Activated naive CD4-positive, alpha-beta T cell (primary cell): Measurements from ENCODE around the gene ADARB2.
"Not testable (repeated sequence)": the region's sequence is repeated elsewhere in the genome, so short reads cannot be mapped to it uniquely, and the experiment has no call there.

Experiments
- DNase-seq, 4 experiments: peaks; one replicate each; lab custom pipeline; 2025; lab: John Stamatoyannopoulos, UW

ADARB2 gene

DNA sequence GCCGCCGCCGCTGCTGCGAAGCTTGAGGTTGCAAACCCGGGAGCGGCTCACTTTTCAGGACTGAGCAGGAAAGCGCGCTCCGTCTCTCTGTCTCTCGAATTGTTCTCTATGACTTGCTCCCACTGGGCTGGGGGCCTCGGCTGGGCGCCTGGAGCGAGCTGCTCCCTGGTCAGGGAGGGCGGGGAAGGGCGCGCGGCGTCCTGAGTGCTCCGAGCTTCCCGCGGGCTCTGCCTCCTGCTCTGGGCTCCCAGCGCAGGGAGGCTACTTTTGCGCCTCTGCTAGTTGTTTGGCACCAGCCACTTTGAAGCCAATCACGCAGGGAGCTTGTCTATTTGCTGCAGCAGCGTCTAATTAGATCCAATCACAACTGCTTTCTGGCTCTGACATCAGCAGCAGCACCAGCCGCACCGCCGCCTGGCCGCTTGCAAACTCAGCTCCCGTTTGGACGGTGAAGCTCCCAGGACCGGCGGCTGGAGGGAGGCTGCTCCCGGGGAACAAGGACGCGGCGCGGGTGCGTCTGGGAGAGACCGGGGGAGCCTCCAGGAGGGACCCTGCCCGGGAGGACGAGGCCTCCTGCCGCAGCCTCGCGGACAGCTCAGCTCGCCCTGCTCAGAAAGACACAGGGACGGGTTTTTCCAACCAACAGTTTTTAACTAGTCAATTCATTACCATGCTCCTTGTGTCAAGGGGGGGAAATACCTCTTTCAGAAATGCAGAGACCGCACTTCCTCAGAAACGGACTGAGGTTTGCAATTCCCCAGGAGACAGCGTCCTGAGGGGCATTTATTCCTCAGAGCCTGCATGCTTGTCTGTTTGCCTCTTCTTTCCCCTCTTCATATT, at the start of gene ADARB2:
Gene ADARB2 (minus strand): TSS at position 304 of the 840 bp plus-strand sequence.
- no peak for DNase-seq

DNA sequence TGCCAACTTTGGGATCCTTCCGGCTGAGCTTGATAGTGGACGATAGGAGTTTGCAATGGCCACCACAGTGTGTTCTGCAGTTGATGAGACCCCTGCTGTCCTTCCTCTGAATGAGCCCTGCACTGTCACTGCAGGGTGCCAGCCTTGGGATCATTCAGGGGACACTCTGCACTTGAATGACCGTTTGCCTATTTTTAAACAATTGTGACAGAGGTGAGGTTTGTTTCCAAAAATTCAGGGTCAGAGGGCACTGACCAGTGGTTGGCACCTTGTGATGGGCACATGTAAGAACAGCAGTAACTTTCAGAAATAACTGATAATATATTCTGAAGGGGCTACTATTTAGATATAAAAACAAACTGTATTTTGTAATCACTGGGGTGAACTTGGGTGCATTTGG, 48.5 kb upstream of the ADARB2 start:
- DNase-seq = no peak

DNA sequence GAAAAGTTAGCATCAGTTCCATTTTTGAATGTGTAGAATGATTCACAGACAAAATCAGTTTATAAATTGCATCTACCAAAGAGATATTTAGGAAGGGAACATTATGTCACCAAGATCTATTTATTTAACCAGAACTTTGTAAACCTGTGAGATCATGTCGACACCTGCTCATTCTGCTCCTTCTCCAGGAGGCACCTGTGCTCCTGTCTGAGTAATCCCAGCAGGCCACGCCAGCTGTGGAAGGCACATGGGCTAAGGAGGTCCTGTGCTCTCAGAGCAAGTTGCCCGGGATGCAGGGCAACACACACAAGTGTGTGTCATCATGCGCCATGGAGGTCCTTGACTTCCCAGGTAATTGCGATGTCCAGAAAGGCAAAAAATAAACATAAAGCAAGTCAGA, 45.5 kb upstream of the ADARB2 start:
- no peak for DNase-seq

DNA sequence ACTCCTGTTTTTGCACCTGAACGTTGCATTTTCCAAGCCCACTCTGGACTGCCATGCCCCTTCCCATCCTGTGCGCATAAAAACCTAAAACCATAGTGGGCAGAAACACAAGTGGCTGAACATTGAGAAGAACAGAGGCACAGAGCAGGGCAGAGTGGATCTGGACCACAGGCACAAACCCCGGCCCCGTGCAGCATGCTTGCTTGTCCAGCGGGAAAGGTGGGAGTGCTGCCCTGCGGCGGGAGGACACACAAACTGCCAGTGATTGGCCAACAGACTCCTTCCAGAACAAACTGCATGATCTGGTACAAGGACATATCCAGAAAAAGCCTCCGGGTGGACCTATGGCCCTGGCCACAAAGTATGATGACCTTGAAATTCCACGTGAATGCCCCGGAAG, 42.5 kb upstream of the ADARB2 start:
- no peak for DNase-seq

DNA sequence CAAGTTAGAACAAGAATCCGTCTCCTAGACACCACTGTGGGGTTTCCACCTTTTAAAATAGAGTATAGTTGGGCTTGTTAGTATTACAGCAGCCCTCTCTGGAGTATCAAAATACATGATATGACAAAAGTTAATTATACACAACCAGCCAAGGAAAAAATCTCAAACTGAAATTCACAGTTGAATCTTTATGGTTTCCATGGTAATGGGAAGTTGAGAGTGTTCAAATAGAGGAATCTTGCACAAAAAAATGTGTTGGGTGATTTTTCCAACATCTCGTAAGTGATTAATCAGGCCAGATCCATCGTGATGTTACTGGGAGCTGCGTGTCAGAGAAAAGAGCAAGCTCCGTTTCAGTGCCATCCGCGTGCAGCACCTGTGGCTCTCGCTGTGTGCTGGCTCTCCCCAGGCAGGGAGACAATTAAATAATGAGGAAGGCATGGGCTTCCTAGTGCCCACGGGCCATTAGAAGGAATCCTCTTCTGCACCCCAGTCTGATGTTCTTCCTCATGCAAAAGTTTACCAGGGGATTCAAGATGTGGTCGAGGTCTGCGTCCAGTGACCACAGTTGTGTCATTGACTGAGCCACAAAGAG, 41.1 kb upstream of the ADARB2 start:
- DNase-seq = no peak

DNA sequence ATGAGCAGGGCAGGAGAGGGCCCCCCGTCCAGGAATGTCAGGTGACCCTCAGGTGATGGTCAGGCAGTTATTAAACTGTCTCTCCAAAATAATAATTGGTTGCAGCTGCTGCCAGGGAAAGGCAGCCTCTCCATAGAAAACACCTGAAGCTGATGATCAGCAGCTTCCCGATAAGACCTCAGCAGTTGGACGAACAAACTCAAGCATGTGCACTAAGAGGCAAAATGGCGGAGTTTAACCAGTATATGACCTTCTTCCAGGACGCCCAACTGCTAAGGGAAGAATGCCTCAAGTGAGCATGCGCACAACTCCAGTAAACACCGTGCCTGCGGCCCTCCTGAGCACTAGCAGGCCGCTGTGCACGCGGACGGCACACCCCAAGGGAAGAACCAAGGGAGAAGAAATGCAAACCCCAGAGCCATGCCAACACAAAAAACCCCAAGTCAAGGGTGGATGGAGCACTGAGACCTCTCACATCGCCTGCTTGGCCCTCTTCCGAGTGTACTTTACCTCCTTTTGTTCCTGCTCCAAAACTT, 38.9 kb upstream of the ADARB2 start:
- no peak for DNase-seq

DNA sequence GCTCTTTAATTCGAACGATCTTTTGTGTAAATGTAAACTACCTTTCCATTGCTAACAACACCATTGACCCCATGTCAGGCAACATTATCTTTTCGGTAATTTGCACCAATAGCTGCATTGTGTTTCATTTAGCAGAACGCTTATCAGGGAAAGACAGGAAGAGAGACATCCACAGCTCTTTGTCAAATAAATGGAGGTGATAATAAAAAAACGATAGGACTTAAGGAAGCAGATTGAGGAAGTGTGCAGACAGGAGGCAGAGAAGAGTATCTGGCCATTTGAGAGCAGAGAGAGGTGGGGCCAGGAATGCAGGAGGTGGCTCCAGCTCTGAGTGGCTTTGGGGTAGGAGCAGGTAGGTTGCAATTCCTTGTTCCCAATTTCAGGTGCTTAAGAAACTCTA, 37.5 kb upstream of the ADARB2 start:
- no peak for DNase-seq

DNA sequence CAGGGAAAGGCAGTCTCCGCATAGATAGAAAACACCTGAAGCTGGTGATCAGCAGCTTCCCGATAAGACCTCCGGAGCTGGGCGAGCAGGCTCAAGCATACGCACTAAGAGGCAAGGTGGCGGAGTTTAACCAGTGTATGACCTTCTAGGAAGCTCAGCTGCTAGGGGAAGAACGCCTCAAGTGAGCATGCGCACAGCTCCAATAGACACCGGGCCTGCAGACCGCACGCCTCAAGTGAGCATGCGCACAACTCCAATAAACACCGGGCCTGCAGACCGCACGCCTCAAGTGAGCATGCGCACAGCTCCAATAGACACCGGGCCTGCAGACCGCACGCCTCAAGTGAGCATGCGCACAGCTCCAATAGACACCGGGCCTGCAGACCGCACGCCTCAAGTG, 35.9 kb upstream of the ADARB2 start:
- DNase-seq = not testable (repeated sequence)

DNA sequence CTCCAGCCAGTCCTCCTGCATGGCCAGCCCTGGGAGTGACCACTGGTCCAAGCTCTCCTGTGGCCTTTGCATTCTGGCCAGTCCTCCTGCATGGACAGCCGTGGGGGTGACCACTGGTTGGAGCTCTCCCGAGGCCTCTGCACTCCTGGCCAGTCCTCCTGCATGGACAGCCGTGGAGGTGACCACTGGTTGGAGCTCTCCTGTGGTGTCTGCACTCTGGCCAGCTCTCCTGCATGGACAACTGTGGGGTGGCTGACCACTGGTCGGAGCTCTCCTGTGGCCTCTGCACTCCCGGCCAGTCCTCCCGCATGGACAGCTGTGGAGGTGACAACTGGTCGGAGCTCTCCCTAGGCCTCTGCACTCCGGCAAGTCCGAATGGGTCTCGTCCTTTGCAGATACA, 28.7 kb upstream of the ADARB2 start:
- no peak for DNase-seq

DNA sequence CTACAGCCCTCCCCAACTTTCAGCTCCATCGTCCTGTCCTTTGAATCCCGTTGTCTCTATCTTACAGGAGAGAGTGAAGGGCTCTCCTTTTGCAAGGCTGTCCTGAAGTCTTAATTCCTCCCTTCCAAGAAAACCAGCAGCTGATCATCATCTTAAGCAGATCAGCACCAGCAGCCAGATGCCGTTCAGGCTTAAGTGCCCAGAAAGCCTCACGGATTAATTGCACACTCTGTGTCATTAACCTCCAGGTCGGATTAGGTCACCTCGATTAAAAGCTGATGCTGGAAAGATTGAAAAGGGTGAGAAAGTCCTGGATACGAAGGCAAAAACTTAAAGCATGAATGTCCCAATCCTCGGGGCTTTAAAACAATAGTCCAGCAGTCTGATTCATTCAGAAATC, 24.8 kb upstream of the ADARB2 start:
- no peak for DNase-seq

DNA sequence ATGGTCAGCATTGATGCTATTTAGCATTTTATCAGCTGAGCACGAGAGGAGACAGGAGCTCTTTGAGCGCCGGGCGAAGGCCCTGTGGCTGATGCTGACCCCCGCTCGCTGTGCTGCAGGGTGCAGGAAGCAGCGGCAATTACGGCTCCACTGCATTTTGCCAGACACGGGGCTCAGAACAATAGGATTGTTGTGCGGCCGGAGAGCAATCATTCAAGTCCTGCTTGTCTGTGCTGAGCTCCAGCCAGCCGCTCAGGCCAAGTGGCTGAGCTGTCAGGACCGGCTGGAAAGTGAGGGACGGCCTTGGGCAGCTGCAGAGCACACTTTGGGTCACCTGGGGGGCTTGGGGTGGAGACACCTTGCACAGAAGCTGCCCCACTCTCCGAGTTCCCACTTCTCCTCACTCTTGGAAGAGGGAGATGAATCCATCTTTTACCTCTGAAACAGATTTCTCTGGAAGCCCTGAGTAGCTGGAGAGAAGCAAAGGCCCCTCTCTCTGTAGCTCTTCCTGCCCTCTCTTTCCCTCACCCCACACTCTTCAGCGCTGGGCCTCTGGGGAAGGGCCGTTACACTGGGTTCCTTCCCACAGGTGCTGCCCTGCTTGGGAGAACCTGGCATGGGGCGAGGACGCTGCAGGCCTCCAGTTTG, 17.3 kb upstream of the ADARB2 start:
- no peak for DNase-seq

DNA sequence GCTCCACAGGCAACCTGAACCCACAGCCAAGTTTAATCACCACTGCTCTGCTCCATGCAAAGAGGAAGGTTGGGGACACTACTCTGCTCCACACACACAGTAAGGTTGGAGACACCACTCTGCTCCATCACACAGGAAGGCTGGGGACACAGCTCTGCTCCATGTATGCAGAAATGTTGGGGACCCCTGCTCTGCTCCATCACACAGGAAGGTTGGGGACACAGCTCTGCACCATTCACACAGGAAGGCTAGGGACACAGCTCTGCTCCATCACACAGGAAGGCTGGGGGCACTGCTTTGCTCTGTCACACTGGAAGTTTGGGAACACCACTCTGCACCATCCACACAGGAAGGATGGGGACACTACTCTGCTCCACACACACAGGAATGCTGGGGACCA, 14.8 kb upstream of the ADARB2 start:
- DNase-seq = no peak

DNA sequence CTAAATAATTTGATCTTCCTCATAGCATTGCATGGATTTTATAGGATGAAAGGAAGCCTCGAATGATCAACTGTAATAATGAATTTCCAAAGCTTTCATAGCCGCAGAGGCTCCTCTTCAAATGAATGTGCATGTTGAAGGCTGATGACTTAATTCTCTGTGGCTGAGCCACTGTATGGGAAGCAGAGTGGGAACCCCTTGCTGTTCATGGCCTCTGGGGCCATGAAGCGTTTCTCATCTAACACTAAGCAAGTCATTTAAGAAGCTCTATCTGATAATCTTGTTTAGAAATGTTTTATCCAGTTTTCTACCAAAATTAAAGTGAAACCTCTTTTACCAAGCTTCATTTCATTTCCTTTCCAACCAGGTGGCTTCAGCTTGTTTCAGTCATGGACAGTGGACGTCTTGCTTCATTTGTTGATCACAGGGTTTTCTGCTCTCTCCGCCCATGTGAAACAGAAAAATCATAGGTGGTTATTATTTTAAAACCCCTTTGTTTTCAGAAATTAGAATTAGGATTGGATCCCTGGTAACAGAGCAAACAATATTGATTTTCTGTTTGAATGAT, 10.3 kb upstream of the ADARB2 start:
- no peak for DNase-seq

DNA sequence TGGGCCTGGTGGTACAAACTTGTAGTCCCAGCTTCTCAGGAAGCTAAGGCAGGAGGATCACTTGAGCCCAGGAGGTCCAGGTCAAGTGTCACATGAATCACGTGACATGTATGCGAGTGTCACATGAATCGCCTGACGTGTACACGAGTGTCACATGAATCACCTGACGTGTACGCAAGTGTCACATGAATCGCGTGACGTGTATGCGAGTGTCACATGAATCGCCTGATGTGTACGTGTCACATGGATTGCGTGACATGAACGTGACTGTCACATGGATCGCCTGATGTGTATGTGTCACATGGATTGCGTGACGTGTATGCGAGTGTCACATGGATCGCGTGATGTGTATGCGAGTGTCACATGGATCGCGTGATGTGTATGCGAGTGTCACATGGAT, 9.5 kb upstream of the ADARB2 start:
- DNase-seq = no peak

DNA sequence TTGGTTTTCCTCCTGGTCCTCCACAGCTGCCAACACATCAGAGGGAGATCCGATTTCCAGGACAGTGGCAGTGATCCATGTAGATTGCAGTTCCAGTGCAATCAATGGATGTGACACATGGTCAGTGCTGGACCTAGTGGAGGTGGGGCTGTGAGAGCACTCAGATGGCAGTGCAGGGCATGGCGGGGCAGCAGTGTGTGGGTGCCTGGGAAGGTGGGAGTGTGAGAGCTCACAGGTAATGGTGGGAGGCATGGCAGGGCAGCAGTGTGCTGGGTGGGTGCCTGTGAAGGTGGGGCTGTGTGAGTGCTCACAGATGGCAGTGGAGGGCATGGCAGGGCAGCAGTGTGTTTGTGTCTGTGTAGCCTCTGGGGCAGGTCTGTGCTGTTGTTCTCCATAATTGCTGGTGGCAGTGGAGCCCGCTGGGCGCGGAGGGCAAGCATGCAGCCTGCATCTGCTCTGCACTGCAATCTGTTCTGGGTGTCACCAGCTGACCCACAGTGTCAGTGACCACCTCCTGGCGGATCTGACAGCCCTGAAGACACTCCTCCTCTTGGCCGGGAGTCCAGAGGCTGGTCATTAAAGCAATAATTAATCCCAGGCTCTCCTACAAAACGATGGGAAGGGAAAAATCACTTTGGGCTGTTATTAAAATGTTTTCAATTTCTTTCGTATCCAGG, 8.6 kb upstream of the ADARB2 start:
- no peak for DNase-seq

DNA sequence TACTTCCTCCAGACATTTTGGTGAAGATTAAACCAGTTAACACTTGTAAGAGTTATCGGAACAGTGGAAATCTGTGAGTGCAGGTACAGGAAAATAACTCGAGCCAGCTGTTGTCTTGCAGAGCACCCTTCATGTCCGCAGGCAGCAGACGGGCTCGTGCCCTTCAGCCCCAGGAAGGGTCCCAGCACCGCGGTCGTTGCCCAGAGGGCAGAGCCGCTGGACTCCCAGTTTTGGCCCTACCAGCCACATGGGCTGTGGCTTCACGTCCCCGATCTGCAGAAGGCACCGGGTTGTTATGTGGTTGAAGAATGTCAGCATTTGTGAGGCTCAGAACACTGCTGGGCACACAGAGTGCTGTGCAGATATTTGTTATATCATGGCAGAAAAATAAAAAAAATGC, 7.2 kb upstream of the ADARB2 start:
- no peak for DNase-seq

DNA sequence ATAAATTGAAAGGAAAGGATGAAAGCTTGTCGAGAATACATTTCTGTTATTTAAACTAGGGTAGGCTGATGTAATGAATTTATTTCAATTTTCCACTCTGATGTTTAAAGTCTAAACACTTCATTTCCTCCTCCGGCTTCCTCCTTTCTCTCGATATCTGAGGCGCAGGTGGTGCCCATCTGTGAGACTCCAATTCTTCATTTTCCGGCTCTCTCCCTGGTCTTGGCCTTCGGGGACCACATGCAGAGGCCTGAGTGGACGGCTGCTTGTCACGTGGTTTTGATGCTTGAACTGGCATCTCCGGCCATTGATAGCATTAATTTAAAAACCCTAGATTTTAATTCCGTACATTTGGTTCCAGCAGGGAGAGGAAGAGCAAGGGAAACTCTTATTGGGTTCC, 5.8 kb upstream of the ADARB2 start:
- DNase-seq = no peak

DNA sequence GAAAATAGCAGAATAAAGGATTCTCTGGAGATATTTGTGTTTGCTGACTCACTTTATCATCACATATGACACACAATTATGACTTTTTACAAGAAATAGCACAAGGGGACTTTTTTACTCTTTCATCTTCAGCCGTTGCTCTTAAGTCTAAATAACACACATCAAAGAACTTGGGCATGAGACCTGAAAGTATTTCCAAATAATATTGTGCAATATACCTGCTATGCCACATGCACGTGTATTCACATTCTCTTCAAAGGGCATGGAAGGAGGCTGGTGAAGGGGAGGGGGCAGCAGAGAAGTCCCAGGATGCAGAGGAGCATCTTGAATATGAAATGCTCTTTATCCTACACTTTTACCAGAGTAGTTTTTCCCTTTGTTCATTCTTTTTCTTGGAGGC, 4.1 kb upstream of the ADARB2 start:
- no peak for DNase-seq

DNA sequence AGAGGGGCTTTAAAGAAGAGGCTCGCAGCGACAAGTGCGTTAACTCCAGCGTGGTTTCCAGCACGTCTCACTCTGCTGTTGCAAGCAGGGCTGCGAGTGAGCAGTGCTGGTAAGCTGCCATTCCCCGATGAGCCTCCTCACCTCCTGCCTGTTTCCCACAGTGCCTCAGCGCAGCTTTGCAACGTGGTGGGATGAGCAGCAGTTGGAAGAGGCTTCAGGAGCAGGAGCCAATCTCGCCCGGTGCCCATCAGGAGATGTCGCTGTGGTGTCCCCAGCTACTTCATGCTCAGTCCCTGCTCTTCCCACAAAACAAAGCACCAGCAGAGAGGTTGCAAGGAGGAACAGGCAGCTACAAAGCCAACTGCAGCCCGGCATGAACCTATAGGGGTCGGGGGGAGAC, 2.4 kb upstream of the ADARB2 start:
- DNase-seq = no peak

DNA sequence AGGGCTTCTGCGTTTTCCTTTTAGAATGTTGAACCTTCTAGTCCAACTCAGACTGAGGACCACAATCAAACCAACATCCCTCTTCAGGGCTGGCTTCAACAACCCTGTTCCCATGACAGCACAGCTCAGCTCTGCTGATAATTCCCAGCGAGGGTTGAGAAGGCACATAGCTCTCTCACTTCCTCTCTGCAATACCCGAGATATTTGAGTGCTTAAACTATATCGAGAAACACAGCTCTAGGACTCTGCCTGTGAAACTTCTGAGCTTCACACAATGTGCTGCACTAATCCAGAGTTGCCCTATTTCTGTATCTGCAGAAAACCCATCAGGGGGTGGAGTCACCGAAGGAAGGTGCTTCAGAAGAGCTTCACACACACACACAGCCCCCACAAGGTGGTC, 1.6 kb upstream of the ADARB2 start:
- DNase-seq = no peak

DNA sequence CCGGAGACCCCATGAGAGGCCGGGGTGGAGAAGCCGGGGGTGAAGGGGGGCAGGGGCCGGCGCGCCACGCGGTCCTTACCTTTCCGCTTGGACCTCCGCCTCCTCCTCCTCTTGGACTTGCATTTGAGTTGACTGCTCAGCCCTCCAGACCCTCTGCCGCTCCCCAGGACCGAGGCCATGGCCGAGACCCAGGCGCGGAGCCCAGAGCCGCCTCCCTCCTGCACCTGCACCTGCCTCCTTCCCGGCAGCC, 428 bp downstream of the ADARB2 start:
- DNase-seq = no peak

DNA sequence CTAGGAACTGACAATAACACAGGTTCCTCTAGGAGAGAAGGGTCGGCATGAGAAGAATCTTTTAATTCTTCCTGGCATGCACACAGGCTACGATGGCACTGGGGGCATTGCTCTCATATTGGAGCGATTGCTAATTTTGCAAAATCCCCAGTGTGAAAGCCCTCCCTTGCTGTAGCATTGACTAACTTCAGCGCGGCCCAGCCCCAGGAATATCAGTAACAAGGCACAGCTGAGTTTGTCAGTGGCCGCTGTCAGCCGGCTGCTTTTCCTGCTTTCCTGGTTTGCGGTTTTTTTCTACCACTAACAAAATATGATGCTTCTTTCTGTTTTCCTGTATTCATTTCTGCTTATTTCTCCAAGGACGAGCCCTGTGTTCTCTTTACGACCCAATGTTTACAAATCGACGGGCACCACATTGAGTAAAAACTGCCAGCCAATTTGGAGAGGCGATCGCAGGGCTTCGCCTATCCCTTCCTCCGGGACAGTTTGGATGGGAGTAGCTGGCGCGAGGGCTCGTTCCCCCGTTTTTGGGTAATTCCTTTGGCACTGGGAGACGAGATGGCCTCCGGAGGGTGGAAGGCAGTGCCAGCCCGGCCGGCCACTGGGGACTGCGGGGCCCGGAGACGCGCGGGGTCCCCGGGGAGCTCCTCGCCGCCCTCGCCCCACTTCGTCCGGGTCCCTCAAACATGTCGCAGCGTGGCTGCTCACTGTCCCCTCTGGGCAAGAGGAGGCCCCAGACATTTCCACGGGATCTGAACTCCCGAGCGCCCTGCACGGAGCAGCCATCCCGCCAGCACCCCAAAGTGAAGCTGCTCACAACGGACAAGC, 967 bp downstream of the ADARB2 start:
- no peak for DNase-seq
